HG02870 (cell line): Measurements from ENCODE around the gene OGFOD3.

Experiments used
- ATAC-seq: cut with Tn5 transposase; IDR thresholded peaks from one replicate; pipeline ENCODE4 v1.9.1; 2021; ENCODE audit warnings: mild to moderate bottlenecking, moderate library complexity; ENCODE audit not compliant: unreplicated experiment

OGFOD3 gene

DNA sequence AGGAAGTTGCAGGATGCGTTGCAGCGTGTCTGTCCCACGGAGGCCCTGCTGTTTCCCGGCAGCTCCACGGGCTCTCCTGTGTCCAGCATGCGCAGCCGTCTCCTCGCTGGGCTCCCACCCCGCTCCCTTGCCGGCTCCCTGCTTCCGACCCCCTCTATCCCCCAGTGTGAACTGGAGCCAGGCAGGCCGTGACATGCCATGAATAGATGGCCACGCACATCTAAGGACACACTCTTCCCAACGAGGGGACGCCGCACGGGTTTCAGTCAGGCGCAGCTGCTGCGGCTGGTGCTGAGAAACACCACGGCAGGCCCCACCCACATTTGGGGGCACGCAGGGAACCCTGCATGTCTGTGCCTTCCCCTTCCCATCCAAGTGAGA is 9.5 kb downstream of the OGFOD3 start:
- ATAC-seq, result no peak

DNA sequence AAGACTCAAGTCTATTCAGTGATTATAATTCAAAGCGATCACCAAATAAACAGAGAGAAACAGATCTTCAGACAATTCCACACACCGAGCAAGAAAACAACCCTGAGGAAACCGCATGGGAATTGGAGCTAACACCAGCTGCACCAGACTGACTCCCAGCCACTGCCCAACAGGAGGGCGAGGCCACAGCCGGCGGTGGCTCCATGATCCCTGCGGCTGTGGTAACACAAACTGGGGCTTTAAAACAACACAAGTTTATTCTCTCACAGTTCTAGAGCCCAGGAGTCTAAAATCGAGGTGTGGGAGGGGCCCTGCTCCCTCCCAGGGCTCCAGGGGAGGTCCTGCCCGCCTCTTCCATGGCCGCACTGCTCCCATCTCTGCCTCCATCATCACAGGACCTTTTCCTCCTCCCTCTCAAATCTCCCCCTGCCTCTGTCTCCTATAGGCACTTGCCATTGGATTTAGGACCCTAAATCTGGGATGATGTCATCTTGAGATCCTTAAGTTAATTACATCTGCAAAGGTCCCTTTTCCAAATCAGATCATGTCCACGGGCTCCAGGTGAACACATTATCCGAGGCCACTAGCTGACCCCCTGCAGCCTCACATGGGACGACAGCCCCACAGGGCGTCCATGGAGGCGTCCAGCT is 10.0 kb downstream of the OGFOD3 start:
- ATAC-seq, result no peak

DNA sequence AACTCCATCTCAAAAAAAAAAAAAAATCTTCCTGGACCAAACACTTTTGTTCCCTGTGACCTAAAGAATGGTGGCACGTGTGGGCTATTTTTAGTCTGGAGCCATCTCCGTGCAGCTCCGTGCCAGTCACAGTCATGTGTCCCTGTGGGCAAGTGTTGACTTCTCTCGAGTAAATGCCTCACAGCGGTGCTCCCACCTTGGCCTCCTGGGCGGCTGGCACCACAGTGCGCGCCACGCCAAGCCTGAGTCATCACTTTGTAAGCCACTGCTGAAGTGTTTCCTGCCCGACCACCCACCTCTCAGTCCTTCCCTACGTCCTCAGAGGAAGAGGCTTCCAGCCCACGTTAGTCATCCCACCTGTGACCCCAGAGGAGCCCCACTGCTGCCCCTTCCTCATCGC is 11.1 kb downstream of the OGFOD3 start:
- ATAC-seq, result no peak

DNA sequence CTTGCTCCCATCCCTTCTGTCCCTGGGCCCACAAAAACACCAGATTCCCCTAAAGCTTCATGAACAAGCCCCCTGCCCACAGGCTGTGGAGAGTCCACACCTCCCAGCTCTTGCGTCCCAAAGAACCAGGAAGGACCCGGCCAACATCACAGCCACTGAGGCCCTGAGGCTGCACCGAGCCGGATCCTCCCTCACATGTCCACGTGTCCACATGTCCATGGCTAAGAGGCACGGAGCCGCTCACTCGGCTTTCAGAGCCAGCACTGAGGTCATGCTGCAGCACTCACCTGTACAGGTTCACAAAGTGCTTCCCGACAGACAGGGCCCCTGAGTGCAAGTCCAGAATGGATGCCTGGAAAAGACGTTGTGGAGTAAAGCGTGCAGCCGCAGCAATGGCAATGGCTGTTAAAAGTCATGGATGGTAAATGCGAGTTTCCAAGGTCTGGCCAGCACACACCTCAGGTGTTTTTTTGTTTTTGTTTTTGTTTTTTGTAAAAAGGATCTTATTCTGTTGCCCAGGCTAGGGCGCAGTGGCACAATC is 12.2 kb downstream of the OGFOD3 start:
- ATAC-seq, result no peak

DNA sequence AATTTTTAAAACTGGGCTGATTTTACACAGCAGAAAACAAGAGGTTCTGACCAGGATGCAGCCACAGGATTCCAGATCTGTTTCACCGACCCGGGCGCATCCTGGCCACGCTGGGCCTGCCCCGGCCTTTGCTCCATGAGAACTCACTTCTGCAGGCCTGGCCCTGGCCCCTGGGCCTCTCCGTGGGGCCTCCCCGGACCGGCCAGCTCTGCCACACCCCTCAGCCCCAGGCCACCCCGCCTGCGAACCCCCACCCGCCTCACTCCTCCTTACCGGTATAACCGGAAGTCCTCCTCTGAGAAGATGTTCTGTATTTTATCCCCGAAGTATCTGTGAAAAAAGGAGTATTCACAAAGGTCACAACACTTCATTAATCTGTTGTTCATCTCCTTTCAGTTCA is 13.3 kb downstream of the OGFOD3 start:
- no peak for ATAC-seq

GRCh38 chr17:82403662-82404660 is 14.4 kb downstream of the OGFOD3 start:
- ATAC-seq, result no peak

DNA sequence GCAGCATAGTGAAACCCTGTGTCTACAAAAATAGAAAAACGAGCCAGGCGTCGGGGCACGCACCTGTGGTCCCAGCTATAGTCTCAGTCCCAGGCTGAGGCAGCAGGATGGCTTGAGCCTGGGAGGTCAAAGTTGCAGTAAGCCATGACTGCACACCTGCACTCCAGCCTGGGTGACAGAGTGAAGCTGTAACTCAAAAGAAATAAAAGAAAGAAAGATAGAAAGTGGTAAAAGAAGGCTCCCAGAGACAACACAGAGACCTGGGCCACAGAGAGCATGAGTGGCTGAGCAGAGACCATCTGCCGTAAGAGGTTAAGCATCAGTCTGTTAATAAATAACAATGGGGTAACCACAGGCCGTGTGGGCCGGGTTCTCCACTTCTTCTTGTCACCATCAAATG is 15.5 kb downstream of the OGFOD3 start:
- no peak for ATAC-seq

GRCh38 chr17:82400830-82401229 is 17.6 kb downstream of the OGFOD3 start:
- ATAC-seq, result no peak

DNA sequence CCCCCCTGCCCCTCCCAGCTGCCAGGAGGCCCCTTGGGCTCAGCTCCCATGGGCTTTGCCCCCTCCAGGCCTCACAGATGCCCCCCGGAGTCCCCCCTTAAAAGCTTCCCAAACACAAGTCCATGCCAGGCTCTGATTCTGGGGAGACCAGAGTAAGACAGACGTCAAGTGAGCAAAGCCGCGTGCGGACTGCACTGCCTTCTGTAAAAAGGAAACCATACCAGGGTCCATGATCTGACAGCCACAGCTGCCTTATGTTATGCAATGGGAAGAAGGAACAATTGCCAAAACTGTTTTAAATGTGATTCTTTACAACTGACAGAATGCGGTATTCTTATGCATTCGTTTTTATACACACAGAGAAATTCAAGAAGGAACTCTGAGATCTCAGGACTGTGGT is 18.2 kb downstream of the OGFOD3 start:
- ATAC-seq, result no peak

GRCh38 chr17:82399601-82400101 is 18.7 kb downstream of the OGFOD3 start:
- no peak for ATAC-seq

DNA sequence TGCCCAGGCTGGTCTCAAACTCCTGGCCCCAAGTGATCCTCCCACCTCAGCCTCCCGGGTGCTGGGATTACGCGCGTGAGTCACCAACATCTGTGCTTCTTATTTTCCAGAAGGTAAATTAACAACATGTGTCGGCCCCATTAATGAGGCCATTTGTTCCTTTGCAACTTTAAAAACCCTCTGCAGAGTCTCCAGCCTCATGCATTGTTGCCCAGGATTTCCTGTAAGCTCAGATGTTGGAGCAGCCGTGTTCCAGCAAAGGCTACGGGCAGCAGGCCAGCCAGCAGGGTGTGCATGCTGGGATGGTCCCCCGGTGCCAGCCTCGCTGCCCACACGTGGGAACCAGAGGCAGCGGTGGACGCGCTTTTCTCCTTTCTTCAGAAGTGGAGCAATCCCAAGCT is 19.3 kb downstream of the OGFOD3 start:
- no peak for ATAC-seq

DNA sequence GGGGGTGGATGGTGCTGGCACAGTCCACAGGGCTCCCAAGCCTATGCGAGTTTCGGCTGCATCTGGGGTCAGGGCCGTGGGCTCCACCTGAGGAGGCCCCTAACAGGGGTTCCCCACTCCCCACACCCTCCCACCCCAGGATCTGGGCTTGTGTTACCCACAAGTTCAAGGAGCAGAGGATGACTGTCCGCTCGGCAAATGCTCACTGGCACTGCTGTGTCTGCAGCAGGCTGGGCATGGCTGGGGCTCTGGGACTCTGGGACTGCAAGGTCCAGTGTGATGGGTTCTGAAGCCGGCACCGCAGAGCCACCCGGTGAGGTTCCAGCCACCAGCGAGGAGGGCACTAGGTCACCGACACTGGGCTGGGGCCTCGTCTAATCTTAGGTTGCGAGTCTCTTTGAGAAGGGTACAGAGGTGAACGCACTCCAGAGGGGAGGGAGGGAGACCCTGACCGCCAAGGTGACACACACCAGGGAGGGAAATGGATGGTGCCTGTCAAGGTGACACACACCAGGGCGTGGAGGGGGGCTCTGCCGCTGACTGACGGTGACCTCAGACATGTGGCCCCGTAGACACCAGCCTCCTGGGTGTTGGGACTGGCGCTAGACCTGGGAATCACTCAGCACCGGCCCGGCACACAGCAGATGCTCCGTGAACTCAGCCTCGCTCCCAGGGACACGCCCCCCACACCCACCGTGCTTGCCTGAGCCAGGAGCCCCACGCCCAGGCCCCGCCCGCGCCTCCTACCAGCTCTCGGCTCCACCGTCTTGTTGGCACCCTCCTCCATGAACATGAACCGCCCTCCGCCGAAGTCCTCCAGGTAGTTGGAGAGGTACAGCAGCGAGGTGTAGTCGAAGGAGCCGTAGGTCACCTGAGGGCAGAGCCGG is 20.7 kb downstream of the OGFOD3 start:
- ATAC-seq, result no peak

GRCh38 chr17:82396601-82397435 is 21.6 kb downstream of the OGFOD3 start:
- no peak for ATAC-seq

- ATAC-seq, result no peak
Observed at GRCh38 chr17:82394278-82394677, 24.1 kb downstream of the OGFOD3 start.

DNA sequence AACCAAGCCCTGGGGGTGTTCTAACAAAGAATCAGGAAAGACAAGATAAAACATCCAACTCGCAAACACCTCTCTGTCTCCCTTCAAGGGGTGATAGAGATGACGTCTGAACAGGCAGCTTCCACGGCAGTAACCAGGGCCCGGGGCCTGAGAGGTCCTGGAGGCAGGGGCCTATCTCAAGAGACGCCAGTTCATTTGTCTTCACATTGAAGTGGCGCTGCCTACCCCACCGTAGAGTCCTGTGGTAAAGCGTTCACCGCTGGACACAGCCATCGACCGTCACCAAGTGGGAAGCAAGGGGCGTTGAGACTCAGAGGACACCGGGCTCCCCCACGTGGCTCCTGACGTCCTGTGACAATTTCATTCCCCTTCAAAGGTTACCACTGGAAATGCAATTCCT is 25.4 kb downstream of the OGFOD3 start:
- ATAC-seq, result no peak

DNA sequence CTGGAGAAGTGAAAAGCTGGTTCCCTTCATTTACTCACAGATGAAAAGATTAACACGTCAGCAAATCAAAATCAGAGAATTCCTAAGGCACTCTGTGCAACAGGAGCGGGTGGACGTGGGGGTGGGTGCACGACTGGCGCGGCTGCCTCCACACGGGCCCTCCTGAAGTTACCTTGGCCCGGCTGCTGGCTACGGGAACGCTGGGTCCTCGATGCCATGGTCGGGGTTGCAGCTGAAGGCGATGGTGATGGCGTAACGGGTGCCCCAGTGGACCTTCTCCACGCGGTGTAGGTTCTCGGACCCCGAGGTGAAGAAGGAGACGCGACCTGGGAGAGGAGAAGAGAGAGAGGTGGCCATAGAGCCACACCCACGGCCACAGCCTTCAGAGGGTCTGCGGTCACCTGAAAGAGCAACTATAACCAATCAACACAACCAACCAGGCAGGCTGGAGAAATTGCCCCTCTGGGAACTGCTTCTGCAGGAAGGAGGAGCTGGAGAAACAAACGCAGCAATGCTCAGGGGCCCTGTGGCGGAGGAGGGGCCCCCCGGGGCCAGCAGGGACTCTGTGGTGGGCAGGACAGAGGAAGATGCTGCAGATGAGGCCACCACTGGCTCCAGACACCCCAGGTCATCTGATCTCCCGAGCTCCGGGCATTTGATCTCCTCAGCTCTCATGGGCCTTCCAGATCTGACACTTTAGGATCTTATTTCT is 26.0 kb downstream of the OGFOD3 start:
- ATAC-seq, result no peak

- ATAC-seq, result no peak
Observed at GRCh38 chr17:82391496-82392066, 26.8 kb downstream of the OGFOD3 start.

DNA sequence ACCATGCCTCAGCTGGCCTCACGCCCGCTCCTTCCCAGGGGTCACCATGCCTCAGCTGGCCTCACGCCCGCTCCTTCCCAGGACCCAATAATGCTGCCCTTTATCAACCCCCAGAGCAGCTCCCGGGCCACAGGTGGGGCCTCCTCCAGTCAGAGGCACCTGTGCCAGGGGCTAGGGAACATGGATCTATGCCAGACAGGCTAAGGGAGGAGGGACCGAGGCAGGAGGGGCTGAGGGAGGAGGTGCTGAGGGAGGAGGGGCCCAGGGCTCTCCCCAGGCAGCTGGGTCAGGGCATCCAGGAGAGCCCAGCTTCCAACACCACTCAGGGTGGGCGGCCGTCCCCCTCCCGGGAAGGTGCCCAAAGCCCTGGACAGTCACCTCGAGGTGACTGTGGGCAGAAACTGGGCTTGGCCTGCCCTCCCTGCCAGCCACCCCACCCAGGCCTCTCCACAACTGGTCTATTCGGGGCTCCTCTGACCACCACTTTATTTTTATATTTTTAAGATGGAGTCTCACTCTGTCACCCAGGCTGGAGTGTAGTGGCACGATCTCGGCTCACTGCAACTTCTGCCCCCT is 27.4 kb downstream of the OGFOD3 start:
- ATAC-seq, result no peak
